HG03342 (cell line): ENCODE results near the gene ZNF423.

Experiments
- ATAC-seq: cut with Tn5 transposase; IDR thresholded peaks from one replicate; pipeline ENCODE4 v1.9.1; 2021; ENCODE audit warnings: mild to moderate bottlenecking, moderate library complexity; ENCODE audit not compliant: unreplicated experiment

The ZNF423 gene

GRCh38 chr16:49592546-49593423 is 263.1 kb downstream of the ZNF423 start:
- peak; percentile 59 for ATAC-seq

DNA sequence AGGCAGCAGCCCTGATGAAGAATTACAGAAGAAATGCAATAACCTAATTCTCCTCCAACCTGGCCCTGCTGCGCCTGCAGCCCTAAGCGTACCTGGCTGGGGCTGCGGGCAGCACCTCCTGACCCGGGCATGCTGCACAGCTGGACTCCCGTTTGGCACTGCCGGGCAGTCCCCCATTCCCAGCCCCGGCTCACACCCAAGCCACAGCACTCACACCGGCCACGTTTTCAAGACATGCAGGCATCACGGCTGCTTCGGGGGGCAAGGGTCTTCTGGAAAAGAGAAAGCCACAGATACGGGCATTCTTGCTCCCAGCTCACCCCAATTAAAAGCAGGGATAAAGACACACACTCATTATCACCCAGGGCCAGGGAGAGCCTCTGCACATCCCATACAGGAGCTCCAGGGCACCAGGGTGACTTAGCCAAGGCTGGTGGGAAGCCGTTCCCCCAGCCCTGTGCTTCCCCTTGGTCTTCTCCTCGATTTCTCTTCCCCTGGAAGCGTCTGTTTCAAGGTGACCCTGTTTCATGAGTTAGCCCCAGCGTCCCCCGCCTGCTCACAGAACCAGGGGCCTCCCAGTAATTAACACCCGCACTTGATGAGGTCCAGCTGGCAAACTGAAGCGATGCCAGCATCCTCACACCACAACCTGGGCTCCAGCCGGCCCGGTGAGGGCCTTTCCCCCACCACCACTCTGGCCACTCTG is 265.6 kb downstream of the ZNF423 start:
- no peak for ATAC-seq

- no peak for ATAC-seq
These were observed 266.3 kb downstream of the ZNF423 start for GRCh38 chr16:49589544-49590031.

- ATAC-seq: no peak
These were observed 267.1 kb downstream of the ZNF423 start for GRCh38 chr16:49588729-49589384.

- ATAC-seq: no peak
These were observed 267.9 kb downstream of the ZNF423 start for GRCh38 chr16:49588026-49588425.

DNA sequence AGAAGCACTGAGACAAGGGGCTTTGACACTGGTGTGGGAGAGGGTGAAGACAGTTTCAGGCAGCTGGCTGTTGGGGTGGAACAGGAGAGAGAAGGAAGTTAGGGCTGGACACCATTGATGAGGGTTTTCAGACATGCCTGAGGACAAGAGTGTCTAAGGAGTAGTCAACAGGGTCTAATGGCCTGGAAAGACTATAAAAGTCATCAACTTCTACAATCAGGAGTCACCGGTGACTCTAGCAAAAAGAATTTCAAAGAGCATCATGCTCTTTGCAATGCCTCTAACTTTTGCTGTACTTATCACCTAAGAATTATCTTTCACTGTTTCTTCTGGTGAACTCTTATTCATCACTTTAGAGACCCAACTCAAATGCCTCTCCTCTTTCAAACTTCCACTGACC is 268.4 kb downstream of the ZNF423 start:
- ATAC-seq: no peak

DNA sequence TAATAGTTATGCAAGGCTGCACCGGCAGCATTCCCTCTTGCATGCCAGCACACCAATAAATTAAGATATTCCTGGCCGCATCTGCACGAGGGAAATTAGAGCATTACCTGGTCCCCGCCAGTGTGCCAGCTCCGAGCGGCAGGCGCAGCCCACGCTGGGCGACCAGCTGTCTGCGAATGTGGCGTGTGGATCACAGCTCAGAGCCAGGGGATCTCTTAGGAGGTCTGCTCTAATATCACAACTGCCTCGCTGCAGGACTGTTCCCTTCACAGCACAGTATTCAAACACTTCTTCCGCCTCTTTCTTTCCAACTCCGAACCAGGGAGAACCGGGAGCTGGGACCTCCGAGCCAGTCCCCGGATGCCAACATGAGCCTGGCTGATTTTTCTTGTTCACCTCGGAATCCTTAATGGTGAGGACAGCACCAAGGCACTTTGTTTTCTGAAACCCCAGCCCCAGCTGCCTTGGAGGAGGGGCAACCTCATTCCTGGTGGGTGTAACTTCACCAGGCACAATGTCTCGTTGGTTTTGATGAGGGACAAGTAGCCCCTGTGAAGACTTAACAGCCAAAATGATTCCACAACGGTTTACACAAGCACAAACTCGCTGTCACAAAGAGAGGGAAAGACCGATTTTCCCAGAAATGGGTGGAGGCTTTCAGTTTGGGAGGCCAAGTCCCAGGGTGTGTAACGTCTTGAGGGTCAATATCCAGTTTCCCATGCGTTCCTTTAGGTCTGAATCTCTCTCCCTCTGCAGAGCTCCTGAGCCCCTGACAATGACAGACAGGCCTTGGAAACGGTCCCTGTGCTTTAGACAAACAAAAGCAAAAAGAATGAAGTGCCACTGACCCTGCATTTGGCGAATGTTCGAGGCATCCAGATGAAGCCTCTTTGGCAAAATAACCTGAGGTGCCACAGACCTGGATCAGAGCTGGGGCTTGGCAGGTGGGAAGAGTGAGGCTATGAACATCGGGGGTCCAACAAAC is 269.2 kb downstream of the ZNF423 start:
- ATAC-seq: no peak

GRCh38 chr16:49585143-49585832 is 270.6 kb downstream of the ZNF423 start:
- ATAC-seq: no peak

DNA sequence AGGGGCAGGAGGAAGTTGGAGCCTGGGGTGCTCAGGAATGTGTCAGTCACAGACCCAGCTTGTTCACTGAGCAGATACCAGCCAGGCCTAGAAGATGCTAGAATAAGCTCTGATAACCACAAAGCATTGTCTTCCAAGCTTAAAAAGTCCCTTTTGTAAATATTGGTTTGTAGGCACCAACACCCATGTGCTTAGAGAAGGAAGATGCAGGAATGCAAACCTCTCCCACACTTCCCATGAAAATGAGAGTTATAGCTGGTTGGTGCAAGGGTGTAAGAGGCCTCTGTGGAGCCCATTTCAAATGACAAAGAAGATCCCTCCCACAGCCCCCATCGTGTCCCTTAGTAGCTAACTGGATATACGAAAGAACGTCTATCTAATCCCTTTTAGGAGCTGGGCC is 272.0 kb downstream of the ZNF423 start:
- no peak for ATAC-seq

DNA sequence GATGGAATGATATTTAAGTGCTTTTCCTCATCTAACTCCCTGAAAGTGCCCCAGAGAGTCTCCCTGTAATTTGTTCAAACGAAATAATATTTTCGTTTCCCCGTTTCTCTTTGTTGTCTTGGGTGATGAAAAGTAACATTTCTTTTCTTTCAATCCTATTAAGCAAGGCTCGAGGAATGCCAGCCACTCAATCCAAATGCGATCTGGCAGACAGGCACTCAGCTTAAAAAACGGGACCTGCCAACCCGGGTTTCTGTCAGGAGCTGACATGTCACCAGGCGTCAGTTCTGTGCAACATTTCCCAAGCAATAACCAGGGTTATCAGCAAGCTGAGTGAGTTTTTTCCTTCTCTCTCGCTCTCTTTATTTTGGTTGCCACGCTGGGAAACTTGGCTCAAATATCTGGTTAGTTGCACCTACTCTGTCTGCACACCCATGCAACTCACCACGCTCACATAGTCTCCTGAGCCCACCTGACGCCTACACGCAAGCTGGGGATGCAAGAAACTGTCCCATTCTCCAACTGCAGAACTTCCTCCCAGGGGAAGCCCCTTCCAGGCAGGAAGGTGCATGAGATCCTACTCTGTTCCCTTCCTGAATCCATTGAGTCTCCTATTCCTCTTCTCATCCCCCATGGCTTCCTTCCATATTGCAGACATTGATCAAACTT is 274.1 kb downstream of the ZNF423 start:
- ATAC-seq: no peak

- ATAC-seq: no peak
These were observed 275.1 kb downstream of the ZNF423 start for GRCh38 chr16:49580751-49581303.

DNA sequence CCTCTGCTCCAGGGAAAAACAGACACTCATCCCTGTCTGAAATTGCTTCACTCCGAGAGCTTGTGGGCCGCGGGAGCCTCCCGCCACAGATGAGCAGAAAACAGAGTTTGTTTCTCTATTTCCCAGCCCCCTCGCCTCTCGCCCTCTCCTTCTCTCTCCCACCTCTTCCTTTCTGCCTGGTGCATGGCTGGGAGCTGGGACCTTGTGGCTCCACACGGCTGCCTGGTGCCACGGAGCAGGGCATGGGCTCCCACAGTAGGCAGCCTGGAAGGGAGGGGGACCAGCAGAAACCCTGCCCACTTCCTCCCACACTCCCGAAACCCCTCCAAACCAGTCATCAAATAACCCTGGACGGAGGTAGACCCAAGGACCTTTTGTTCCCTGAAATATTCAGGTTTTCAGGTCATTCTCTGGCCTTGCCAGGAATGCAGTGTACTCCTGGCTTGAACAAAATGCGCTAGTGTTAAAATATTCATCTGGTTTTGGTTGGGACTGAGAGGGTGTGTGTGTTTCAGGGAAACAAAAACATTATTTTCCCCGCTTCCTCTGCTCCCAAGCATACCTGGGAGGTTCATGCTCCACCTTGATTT is 277.4 kb downstream of the ZNF423 start:
- ATAC-seq: no peak

- no peak for ATAC-seq
These were observed 277.9 kb downstream of the ZNF423 start for GRCh38 chr16:49578018-49578417.

GRCh38 chr16:49576941-49577340 is 279.0 kb downstream of the ZNF423 start:
- no peak for ATAC-seq

GRCh38 chr16:49576173-49576494 is 279.8 kb downstream of the ZNF423 start:
- no peak for ATAC-seq

DNA sequence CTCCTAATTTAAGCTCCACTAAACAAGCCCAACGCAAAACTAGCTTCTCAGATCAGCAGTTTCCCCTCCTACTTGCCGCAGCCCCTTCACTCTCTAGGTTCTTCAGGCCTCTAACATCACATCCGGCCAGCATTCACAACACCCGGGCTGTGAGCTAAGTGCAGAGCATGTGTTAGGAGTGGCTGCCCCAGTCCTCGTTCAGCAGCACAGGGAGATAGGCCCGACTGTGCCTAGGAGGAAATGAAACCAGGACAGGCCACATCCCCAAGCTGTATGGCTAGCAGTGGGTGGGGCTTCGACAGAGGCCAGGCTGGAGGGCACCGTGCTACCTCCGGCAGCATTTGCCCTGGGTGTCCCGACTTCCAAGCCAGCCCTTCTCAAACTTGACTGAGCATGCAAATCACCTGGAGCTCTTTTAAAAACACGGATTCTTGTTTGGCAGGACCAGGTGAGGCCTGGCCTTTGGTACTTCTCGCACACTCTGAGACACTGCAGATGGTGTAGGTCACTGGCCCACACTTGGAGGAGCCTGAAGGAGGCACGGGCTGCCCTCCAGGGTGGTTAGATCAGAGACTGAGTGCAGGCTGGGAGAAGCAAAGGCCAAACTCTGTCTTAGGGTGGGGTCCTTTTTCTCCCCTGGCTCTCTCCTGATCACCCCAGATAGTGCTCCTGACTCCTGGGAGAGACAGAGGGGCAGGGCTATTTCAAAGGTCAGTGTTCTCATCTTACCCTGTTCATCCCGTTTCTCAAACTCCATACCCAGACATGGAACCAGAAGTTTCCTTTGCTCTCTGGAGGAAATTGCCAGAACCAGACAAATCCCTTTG is 280.4 kb downstream of the ZNF423 start:
- peak; percentile 95 for ATAC-seq

- no peak for ATAC-seq
These were observed 281.1 kb downstream of the ZNF423 start for GRCh38 chr16:49574826-49575225.

DNA sequence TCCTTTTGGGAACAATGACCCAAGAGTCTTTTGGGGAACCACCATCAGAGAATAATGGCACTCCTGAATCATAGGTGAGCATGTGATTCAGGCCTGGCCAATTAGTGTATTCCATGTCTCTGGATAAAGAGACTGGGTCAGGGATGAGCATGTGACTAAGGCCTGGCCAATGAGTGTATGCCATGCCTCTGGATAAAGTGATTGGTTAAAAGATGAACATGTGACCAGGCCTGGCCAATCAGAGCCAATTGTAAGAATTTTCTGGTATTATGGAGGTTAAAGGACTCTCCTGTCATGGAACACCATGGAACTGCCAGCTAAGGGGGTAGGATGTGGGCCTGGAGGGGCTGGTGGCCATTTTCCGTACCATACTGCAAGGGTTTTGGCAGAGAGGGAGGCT is 288.0 kb downstream of the ZNF423 start:
- no peak for ATAC-seq
